Naive thymus-derived CD8-positive, alpha-beta T cell (primary cell): Measurements from ENCODE around the gene MALT1. TPM values are rescaled to one million over a fixed set of nuclear protein-coding genes. Genes with fewer than 3 reads are reported as not detected.

Source experiments
- ATAC-seq, 2 donors: fragments of 150-1000 bp; cut with Tn5 transposase in 1 of 2; sonication (Bioruptor Pico), chemical (Tn5 transposase) in 1 of 2; 1 replicate in 1 of 2; 2 replicates in 1 of 2; pipeline ENCODE4 v1.10.0; 2021; ENCODE audit warnings: mild to moderate bottlenecking in 2 of 2, moderate library complexity in 2 of 2
- POLR2A ChIA-PET: fragments of 350-600 bp; sonication (Branson Sonifier 250); formaldehyde crosslinking; loops from one replicate; lab custom pipeline; 2021; ENCODE audit warnings: antibody characterized with exemption; lab: Charles Lee
- DNase-seq, 10 donors: peaks; one replicate each; pipeline versions ENCODE4 v3.0.0 to v3.0.0-alpha.2; 2020 to 2022
- H3K27ac Mint-ChIP-seq, 10 donors: one replicate each; pipeline ENCODE4 v1.8.0; 2020 to 2022; ENCODE audit warnings: mild to moderate bottlenecking in 10 of 10, mixed read lengths in 10 of 10, moderate library complexity in 4 of 10, inconsistent platforms in 1 of 10
- H3K27me3 Mint-ChIP-seq, 5 donors: one replicate each; pipeline ENCODE4 v1.8.0; 2021 to 2022; ENCODE audit warnings: mixed read lengths in 5 of 5
- H3K36me3 Mint-ChIP-seq, 3 donors: one replicate each; pipeline ENCODE4 v1.8.0; 2020 to 2022; ENCODE audit warnings: mixed read lengths in 3 of 3, mild to moderate bottlenecking in 2 of 3, inconsistent platforms in 1 of 3
- H3K4me1 Mint-ChIP-seq, 4 donors: one replicate each; pipeline ENCODE4 v1.8.0; 2021 to 2022; ENCODE audit warnings: mixed read lengths in 4 of 4
- H3K4me3 Mint-ChIP-seq, 10 donors: one replicate each; pipeline ENCODE4 v1.8.0; 2020 to 2022; ENCODE audit warnings: mild to moderate bottlenecking in 10 of 10, mixed read lengths in 10 of 10, moderate library complexity in 6 of 10, inconsistent platforms in 1 of 10
- H3K9me3 Mint-ChIP-seq, 9 donors: one replicate each; pipeline ENCODE4 v1.8.0; 2020 to 2022; ENCODE audit warnings: mixed read lengths in 9 of 9, mild to moderate bottlenecking in 3 of 9, inconsistent platforms in 1 of 9, moderate library complexity in 1 of 9
- polyA plus RNA-seq, 3 donors: library from polyadenylated mRNA; unstranded; fragments of 300-500 nt; fragmentation: Illumina TruSeq; gene quantifications; one replicate each; pipeline ENCODE4 v1.2.3, GENCODE V29; 2021
- total RNA-seq, 8 experiments: library from RNA in 2 of 8; stranded (reverse) in 2 of 8; gene quantifications; one replicate each; pipeline ENCODE4 v1.2.3 and lab custom pipeline; 2021 to 2026

The MALT1 gene
- total and polyA plus RNA-seq, 5 experiments from 2014 or later, result 24.7 to 78.6 (median 37.1) TPM

DNA sequence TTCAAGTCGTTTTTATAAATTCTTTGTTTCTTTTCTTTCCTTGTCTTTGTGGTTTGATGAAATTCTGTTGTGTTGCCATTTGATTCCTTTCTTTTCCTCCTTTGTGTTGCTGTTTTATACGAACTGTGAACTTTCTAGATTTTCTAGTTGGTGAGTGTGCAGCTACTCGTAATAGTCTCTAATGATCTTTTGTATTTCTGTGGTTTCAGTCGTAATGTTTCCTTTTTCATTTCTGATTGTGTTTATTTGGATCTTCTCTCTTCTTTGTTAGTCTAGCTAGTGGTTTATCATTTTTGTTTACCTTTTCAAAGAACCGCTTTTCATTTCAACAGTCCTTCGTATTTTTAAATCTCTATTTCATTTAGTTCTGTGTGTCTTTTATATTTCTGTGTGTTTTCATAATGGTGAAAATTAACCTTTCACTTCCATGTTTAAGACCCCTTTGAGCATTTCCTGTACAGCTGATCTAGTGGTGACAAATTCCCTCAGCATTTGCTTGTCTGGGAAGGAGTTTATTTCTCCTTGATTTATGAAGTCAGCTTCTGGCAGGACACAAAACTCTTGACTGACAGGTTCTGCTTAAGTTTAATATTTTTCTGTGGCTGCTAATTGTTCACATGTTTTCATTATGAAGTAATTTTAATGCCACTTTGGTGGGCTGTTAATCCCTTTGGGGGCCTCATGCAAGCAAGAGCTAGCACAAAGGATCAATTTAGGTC lies 16.2 kb upstream of the MALT1 start:
- ATAC-seq, result no peak
- H3K9me3 Mint-ChIP-seq, result peaks cover 6 to 25% (median 15%) of the 10 kb centered on the region in 9 donors
- peak overlapping the region in 4 of 10 donors; percentile 2 to 45 (median 21) for H3K4me3 Mint-ChIP-seq
- H3K36me3 Mint-ChIP-seq, result peaks cover 0 to 8% (median 7%) of the 10 kb centered on the region in 3 donors
- H3K27me3 Mint-ChIP-seq, result no peaks in the 10 kb centered on the region
- POLR2A ChIA-PET, result interaction anchor here (2.7 kb wide), 1 partner anchor 16 kb away, joined by 10 read pairs; the partner anchor contains the start of gene MALT1
- no peak for DNase-seq
- peaks cover 37 to 87% (median 73%) of the 10 kb centered on the region in 4 donors for H3K4me1 Mint-ChIP-seq
- peak overlapping the region in 3 of 10 donors; percentile 5 to 42 (median 37) for H3K27ac Mint-ChIP-seq

DNA sequence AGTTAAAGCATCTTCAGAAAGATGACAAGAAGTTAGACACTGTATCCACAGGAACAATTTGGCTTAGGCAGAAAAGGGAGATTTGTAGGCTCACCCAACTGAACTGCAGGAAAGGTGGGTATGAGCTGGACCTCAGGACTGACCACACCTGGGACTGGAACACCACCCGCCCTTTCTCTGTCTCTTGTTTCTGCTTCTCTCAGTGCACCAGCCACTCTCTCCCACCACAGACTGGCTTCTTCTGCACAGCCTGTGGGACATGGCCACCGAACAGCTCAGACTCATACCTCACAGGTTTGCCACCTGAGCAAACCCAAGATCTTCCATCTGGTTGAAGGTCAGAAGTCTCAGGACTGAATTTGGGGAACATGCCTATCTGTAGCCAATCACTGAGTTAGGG lies 14.2 kb upstream of the MALT1 start:
- ATAC-seq (no peak), DNase-seq (no peak)
- peaks cover 4 to 25% (median 15%) of the 10 kb centered on the region in 9 donors for H3K9me3 Mint-ChIP-seq
- H3K36me3 Mint-ChIP-seq, result peaks cover 3 to 8% (median 7%) of the 10 kb centered on the region in 3 donors
- no peaks in the 10 kb centered on the region for H3K27me3 Mint-ChIP-seq
- POLR2A ChIA-PET, result interaction anchor here (1.1 to 5.6 kb wide), 2 partner anchors 12 to 40 kb away, joined by 3 to 113 read pairs; partner anchors contain the start of gene MALT1
- H3K27ac Mint-ChIP-seq, result peak overlapping the region in 5 of 10 donors; percentile 33 to 84 (median 34)
- peak overlapping the region in 6 of 10 donors; percentile 17 to 93 (median 68) for H3K4me3 Mint-ChIP-seq
- peaks cover 41 to 85% (median 67%) of the 10 kb centered on the region in 4 donors for H3K4me1 Mint-ChIP-seq

DNA sequence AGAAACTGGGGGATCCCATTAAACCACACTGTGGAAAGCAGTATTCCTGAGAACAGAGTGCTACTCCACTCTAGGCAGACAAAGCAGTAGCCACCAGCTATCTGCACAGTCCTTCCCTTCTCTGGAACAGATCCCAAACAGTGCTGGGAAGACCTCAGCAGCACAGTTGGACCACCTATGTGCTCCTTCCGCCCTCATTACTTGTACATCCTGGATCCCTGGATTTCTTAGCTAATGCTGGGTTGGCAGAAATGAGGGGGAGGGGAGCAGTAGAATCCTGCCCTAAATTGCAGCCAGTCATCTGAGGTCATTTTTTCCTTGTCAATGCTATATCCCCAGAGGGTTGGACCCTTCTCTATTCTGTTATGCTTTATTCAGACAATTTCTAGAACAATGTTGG lies 13.8 kb upstream of the MALT1 start:
- peaks cover 3 to 8% (median 7%) of the 10 kb centered on the region in 3 donors for H3K36me3 Mint-ChIP-seq
- ATAC-seq (no peak), DNase-seq (no peak)
- no peaks in the 10 kb centered on the region for H3K27me3 Mint-ChIP-seq
- H3K27ac Mint-ChIP-seq, result peak overlapping the region in 8 of 10 donors; percentile 34 to 84 (median 70)
- POLR2A ChIA-PET, result interaction anchor here (0.7 to 5.6 kb wide), 6 partner anchors 10 to 53 kb away, joined by 3 to 113 read pairs (median 6); partner anchors contain the start of gene MALT1
- peaks cover 41 to 86% (median 68%) of the 10 kb centered on the region in 4 donors for H3K4me1 Mint-ChIP-seq
- peaks cover 4 to 25% (median 15%) of the 10 kb centered on the region in 9 donors for H3K9me3 Mint-ChIP-seq
- peak overlapping the region; percentile 71 to 93 (median 78) for H3K4me3 Mint-ChIP-seq

DNA sequence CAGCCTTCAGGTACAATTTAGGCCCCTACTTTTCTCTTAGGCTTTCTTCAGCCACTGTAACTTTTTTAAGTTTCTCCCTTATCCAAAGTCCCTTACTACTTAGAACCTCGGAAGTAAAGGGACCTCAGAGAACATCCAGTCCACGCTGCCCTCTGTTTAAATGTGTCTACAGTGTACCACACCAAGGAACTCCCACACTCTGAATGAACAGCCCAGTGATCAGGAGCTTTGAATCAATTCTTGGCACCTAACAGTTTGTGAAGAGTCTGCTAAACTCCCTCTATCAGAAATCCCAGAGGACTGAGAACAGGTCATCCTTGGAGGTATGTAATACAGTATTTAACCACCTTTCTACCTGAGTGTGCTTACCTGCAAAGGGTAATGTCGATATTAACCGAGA lies 11.6 kb upstream of the MALT1 start:
- ATAC-seq (no peak), DNase-seq (no peak)
- POLR2A ChIA-PET, result interaction anchor here (1.1 to 5.6 kb wide), 4 partner anchors 9 to 30 kb away, joined by 3 to 113 read pairs (median 10); partner anchors contain the start of gene MALT1
- Mint-ChIP-seq H3K4me3 (peak overlapping the region; percentile 64 to 83 (median 74)), H3K27ac (peak overlapping the region in 5 of 10 donors; percentile 39 to 84 (median 74)), H3K4me1 (peaks cover 28 to 79% (median 53%) of the 10 kb centered on the region in 4 donors), H3K9me3 (peaks cover 4 to 15% (median 8%) of the 10 kb centered on the region in 9 donors), H3K27me3 (no peaks in the 10 kb centered on the region), H3K36me3 (peaks cover 3 to 8% (median 7%) of the 10 kb centered on the region in 3 donors)

DNA sequence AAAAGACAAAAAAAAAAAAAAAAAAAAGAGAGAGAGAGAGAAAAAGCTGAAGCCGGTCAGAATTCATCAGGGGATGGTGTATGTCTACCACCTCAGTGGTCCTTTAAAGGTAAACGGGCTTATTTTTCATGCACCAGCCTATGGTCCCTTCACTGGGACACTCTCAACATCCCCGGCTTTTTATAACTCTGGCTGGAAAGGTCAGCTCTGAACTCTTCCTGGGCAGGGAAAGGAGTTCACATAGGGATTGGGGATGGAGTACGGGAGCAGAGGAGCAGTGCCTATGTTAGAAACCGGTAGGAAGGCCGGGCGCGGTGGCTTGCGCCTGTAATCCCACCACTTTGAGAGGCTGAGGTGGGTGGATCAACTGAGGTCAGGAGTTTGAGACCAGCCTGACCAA lies 10.3 kb upstream of the MALT1 start:
- DNase-seq (no peak), ATAC-seq (no peak)
- H3K36me3 Mint-ChIP-seq, result peaks cover 0 to 5% (median 2%) of the 10 kb centered on the region in 3 donors
- H3K9me3 Mint-ChIP-seq, result peaks cover 0 to 7% (median 2%) of the 10 kb centered on the region in 9 donors
- POLR2A ChIA-PET, result interaction anchor here (0.7 to 5.6 kb wide), 5 partner anchors 9 to 699 kb away, joined by 3 to 113 read pairs (median 5); partner anchors contain the start of gene MALT1
- no peaks in the 10 kb centered on the region for H3K27me3 Mint-ChIP-seq
- H3K4me3 Mint-ChIP-seq, result peak overlapping the region in 1 of 10 donors; percentile 26
- H3K4me1 Mint-ChIP-seq, result peaks cover 27 to 77% (median 52%) of the 10 kb centered on the region in 4 donors
- H3K27ac Mint-ChIP-seq, result peak overlapping the region in 2 of 10 donors; percentile 69 to 84

DNA sequence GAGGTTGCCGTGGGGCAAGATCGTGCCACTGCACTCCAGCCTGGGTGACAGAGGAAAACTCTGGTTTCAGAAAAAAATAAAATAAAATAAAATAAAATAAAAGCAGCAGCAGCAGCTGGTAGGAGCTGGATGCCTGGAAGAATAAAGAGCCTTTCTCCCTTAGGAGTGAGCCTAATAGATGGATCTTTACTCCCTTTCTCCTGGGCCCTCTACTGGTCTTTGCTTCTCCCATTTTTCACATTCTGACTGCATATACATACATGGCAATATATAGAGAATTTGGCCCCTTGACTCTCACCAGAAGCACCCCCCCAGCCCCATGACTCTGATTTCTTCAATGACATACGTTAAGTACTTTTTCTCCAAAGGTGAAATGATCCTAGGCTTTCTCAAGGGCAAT lies 9.8 kb upstream of the MALT1 start:
- POLR2A ChIA-PET, result interaction anchor here (0.7 to 5.6 kb wide), 4 partner anchors 8 to 698 kb away, joined by 3 to 113 read pairs (median 4); partner anchors contain the start of gene MALT1
- H3K27ac Mint-ChIP-seq, result peak overlapping the region in 1 of 10 donors; percentile 56
- DNase-seq (no peak), ATAC-seq (no peak)
- H3K4me3 Mint-ChIP-seq, result no peak overlapping the region
- peaks cover 0 to 3% (median 2%) of the 10 kb centered on the region in 9 donors for H3K9me3 Mint-ChIP-seq
- peaks cover 28 to 76% (median 50%) of the 10 kb centered on the region in 4 donors for H3K4me1 Mint-ChIP-seq
- no peaks in the 10 kb centered on the region for H3K27me3 Mint-ChIP-seq
- peaks cover 0 to 5% (median 2%) of the 10 kb centered on the region in 3 donors for H3K36me3 Mint-ChIP-seq

DNA sequence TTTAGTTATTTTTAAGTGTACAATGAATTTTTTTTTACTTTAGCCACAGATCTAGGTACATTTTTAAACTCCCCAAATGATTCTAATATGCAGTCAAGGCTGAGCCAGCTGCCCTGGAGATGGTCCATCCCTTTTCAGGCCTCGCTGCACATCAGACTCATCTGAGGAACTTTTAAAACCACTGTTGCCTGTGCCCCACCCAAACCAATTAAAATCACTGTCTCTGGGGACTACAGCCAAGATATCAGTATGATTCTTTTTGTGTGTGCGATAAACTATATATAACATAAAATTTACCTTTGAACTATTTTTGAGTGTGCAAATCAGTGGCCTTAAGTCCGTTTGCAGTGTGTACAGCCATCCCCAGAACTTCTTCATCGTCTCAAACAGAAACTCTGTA lies 9.1 kb upstream of the MALT1 start:
- ATAC-seq, result no peak
- Mint-ChIP-seq H3K4me1 (peaks cover 26 to 70% (median 45%) of the 10 kb centered on the region in 4 donors), H3K36me3 (peaks cover 0 to 5% (median 0%) of the 10 kb centered on the region in 3 donors), H3K4me3 (peak overlapping the region in 1 of 10 donors; percentile 61), H3K9me3 (peaks cover 0 to 2% (median 0%) of the 10 kb centered on the region in 9 donors), H3K27ac (peak overlapping the region in 1 of 10 donors; percentile 56), H3K27me3 (no peaks in the 10 kb centered on the region)
- POLR2A ChIA-PET, result interaction anchor here (5.6 kb wide), 1 partner anchor 7 kb away, joined by 113 read pairs; the partner anchor contains the start of gene MALT1
- DNase-seq, result no peak

DNA sequence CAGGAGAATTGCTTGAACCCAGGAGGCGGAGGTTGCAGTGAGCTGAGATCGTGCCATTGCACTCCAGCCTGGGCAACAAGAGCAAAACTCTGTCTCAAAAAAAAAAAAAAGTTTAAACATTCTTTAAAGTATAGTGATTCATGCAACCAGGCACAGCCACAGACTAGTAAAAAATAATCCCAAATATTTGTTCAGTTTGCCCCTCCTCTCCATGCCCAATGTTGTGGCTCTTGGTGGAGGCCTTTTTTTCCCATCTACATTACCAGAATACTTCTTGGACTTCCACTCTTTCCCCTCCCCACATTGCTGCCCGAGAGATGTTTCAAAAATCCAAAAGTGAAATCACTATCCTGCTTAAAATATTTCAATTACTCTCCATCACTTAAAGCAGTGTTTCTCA lies 5.1 kb upstream of the MALT1 start:
- Mint-ChIP-seq H3K27me3 (no peaks in the 10 kb centered on the region), H3K27ac (no peak overlapping the region), H3K4me3 (no peak overlapping the region), H3K36me3 (peaks cover 0 to 2% (median 0%) of the 10 kb centered on the region in 3 donors), H3K9me3 (no peaks in the 10 kb centered on the region), H3K4me1 (peaks cover 13 to 56% (median 26%) of the 10 kb centered on the region in 4 donors)
- POLR2A ChIA-PET, result interaction anchor here (0.7 to 7.3 kb wide), 3 partner anchors 7 to 150 kb away, joined by 3 to 113 read pairs (median 5); no protein-coding TSS in a partner anchor
- ATAC-seq (no peak), DNase-seq (no peak)

DNA sequence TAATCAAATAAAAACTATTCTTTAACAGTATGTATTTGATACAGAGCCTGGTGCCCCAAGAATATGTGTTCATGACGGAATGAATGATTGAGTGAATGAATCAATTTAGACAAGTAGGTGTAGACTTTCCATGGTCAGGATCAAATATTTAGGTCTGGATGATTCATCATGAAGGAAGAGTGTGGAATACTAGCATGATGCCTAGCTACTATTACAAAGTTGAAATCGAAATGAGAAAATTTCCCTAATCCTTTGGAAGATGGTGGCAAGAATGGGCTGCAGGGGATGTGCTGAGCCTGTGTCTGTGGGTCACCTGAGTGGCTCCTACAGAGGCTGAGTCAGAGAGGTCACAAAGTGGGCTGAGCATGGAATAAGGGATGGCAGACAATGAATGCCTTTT lies 3.1 kb upstream of the MALT1 start:
- POLR2A ChIA-PET, result interaction anchor here (7.3 kb wide), 1 partner anchor 9 kb away, joined by 113 read pairs; no protein-coding TSS in a partner anchor
- DNase-seq, result no peak
- H3K9me3 Mint-ChIP-seq, result no peaks in the 10 kb centered on the region
- no peak overlapping the region for H3K4me3 Mint-ChIP-seq
- peaks cover 0 to 2% (median 0%) of the 10 kb centered on the region in 3 donors for H3K36me3 Mint-ChIP-seq
- no peak for ATAC-seq
- H3K27me3 Mint-ChIP-seq, result no peaks in the 10 kb centered on the region
- H3K27ac Mint-ChIP-seq, result no peak overlapping the region
- peaks cover 11 to 51% (median 28%) of the 10 kb centered on the region in 4 donors for H3K4me1 Mint-ChIP-seq

DNA sequence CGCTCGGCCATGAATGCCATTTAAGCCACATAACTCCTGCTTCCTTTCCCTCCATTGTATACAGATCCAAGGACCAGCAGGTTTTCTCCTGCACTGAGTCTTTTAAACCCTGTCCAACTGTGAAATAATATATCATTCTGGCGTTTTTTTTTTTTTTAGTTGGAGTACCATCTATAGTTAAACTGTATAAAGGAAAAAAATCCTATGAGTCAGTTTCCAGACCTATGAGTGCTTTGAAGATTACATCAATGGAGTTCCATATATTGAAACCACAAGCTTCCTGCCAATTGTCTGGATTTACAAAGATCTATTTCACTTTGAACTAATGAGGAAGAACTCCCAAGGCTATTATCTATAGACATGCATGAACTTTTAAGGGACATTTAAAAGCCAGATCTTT lies 2.4 kb upstream of the MALT1 start:
- no peaks in the 10 kb centered on the region for H3K27me3 Mint-ChIP-seq
- no peaks in the 10 kb centered on the region for H3K9me3 Mint-ChIP-seq
- no peak overlapping the region for H3K27ac Mint-ChIP-seq
- H3K36me3 Mint-ChIP-seq, result peaks cover 0 to 9% (median 0%) of the 10 kb centered on the region in 3 donors
- DNase-seq (no peak), ATAC-seq (no peak)
- H3K4me3 Mint-ChIP-seq, result no peak overlapping the region
- POLR2A ChIA-PET, result interaction anchor here (7.3 kb wide), 1 partner anchor 10 kb away, joined by 113 read pairs; no protein-coding TSS in a partner anchor
- H3K4me1 Mint-ChIP-seq, result peaks cover 14 to 56% (median 34%) of the 10 kb centered on the region in 4 donors

DNA sequence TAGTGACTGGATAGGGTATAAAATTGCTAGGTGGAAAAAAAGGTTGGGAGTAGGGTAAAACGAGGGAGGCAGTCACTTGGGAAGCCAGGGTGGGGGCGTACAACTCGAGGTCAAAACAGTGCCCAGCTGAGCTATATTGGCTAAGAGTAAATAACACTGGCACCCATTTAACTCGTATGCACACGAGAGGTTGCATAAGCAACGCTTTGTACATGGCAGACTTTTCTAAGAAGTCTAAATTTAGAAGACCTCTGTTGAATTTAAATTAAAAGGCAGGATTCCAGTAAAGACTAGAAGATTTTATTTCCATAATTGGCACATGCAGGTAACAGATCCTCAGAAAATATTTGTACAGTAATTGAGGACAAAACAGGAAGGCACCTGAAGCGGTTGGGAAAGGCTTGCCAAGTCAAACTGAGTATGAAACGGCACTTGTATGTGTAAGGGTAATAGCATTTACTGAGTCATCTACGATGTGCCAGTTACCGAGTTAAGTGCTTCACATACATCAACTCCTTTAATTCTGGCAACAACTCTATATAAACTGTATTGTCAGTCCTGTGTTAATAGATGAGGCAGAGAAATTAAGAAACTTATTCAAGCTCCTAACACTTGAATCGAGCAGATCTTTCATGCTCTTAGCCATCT lies 1.4 kb upstream of the MALT1 start:
- Mint-ChIP-seq H3K9me3 (no peaks in the 10 kb centered on the region), H3K27me3 (no peaks in the 10 kb centered on the region), H3K27ac (peak overlapping the region in 9 of 10 donors; percentile 7 to 95 (median 82)), H3K36me3 (peaks cover 0 to 15% (median 0%) of the 10 kb centered on the region in 3 donors), H3K4me3 (peak overlapping the region in 9 of 10 donors; percentile 85 to 95 (median 89)), H3K4me1 (peaks cover 18 to 59% (median 41%) of the 10 kb centered on the region in 4 donors)
- ATAC-seq (no peak), DNase-seq (no peak)
- POLR2A ChIA-PET, result interaction anchor here (0.6 to 7.3 kb wide), 12 partner anchors 11 to 168 kb away, joined by 3 to 113 read pairs (median 12); partner anchors contain the start of gene ALPK2
